H1 (cell line): ENCODE data around the gene GALNT17. TPM values are rescaled to one million over a fixed set of nuclear protein-coding genes. Genes with fewer than 3 reads are reported as not detected.

Source experiments
- SIRT6 ChIP-seq: IDR thresholded peaks from one replicate; pipeline ENCODE4 v1.7.1; 2012; ENCODE audit warnings: low read length, inconsistent platforms
- SP4 ChIP-seq: IDR thresholded peaks from 2 replicates; pipeline ENCODE4 v1.6.1; 2012; ENCODE audit warnings: low read length, inconsistent platforms
- SRF ChIP-seq: IDR thresholded peaks from 2 replicates; pipeline ENCODE4 v1.6.1; 2011; ENCODE audit warnings: mild to moderate bottlenecking, low read depth, low read length, moderate library complexity
- polyA plus RNA-seq, 7 experiments: library from polyadenylated mRNA; depleted of rRNA in 3 of 7; stranded (reverse) in 5 of 7; unstranded in 2 of 7; fragments of >200 nt in 5 of 7; fragments of 200-250 nt in 2 of 7; gene quantifications; 1 replicate in 5 of 7; 2 replicates in 1 of 7; 4 replicates in 1 of 7; pipeline versions ENCODE4 v1.2.1 to v1.2.3, GENCODE V29; 2011 to 2013; ENCODE audit warnings: missing spikeins in 2 of 7, mixed read lengths in 2 of 7
- total RNA-seq: library from RNA; stranded (reverse); fragmentation: NEBNext Ultra II Directional; extraction: Animal tissue kit (Norgen Biotek cat#: 25700); gene quantifications from 2 replicates; pipeline ENCODE4 v1.2.1, GENCODE V29; 2021

GALNT17 gene
- total and polyA plus RNA-seq, 2 of the 8 experiments (the other 6 are each of a cell fraction or from before 2014, with no cell fraction given): 37.7 to 47.0 TPM

- no peak for TF ChIP-seq SIRT6
- TF ChIP-seq SP4: no peak
- no peak for TF ChIP-seq SRF
Measured at GRCh38 chr7:71731740-71732139, 599.8 kb downstream of the GALNT17 start (continued).
